ENCODE data around the gene RTCA.
"Not testable (repeated sequence)": the region's sequence is repeated elsewhere in the genome, so short reads cannot be mapped to it uniquely, and the experiment has no call there.

RTCA gene

GRCh38 chr1:100308777-100309176, 42.8 kb downstream of the RTCA start:
- DNase-seq (ENCODE audit: low spot score) = peak; percentile 68

- no peak for DNase-seq (ENCODE audit: low spot score)
Measured at GRCh38 chr1:100309863-100310262, 43.8 kb downstream of the RTCA start.

GRCh38 chr1:100313382-100313781, 47.4 kb downstream of the RTCA start:
- DNase-seq (ENCODE audit: low spot score) = no peak

- DNase-seq (ENCODE audit: low spot score) = no peak
Measured at GRCh38 chr1:100316622-100317021, 50.6 kb downstream of the RTCA start.

GRCh38 chr1:100320311-100321099, 54.5 kb downstream of the RTCA start:
- no peak for DNase-seq (ENCODE audit: low spot score)

- no peak for DNase-seq (ENCODE audit: low spot score)
Measured at GRCh38 chr1:100321100-100321493, 55.1 kb downstream of the RTCA start.

GRCh38 chr1:100321506-100321905, 55.5 kb downstream of the RTCA start:
- DNase-seq (ENCODE audit: low spot score) = no peak

- no peak for DNase-seq (ENCODE audit: low spot score)
Measured at GRCh38 chr1:100322436-100323211, 56.6 kb downstream of the RTCA start.

- DNase-seq (ENCODE audit: low spot score) = no peak
Measured at GRCh38 chr1:100323419-100324106, 57.5 kb downstream of the RTCA start.

- DNase-seq (ENCODE audit: low spot score) = no peak
Measured at GRCh38 chr1:100325415-100326324, 59.7 kb downstream of the RTCA start.

- DNase-seq (ENCODE audit: low spot score) = not testable (repeated sequence)
Measured at GRCh38 chr1:100326325-100326670, 60.3 kb downstream of the RTCA start.

GRCh38 chr1:100328133-100328532, 62.1 kb downstream of the RTCA start:
- DNase-seq (ENCODE audit: low spot score) = no peak

GRCh38 chr1:100331146-100331545, 65.1 kb downstream of the RTCA start:
- DNase-seq (ENCODE audit: low spot score) = not testable (repeated sequence)

- no peak for DNase-seq (ENCODE audit: low spot score)
Measured at GRCh38 chr1:100332331-100332730, 66.3 kb downstream of the RTCA start.

- no peak for DNase-seq (ENCODE audit: low spot score)
Measured at GRCh38 chr1:100335436-100335835, 69.4 kb downstream of the RTCA start.

GRCh38 chr1:100337878-100338277, 71.9 kb downstream of the RTCA start:
- not testable (repeated sequence) for DNase-seq (ENCODE audit: low spot score)

- not testable (repeated sequence) for DNase-seq (ENCODE audit: low spot score)
Measured at GRCh38 chr1:100339735-100340134, 73.7 kb downstream of the RTCA start.

GRCh38 chr1:100340494-100340893, 74.5 kb downstream of the RTCA start:
- DNase-seq (ENCODE audit: low spot score) = no peak

- DNase-seq (ENCODE audit: low spot score) = no peak
Measured at GRCh38 chr1:100342348-100342747, 76.3 kb downstream of the RTCA start.
